ENCODE measurements around the gene SFTA2.
A peak's percentile ranks its signal among the peaks of the same experiment; 100 is the strongest.
"Not testable (repeated sequence)": the region's sequence is repeated elsewhere in the genome, so short reads cannot be mapped to it uniquely, and the experiment has no call there.

The SFTA2 gene

DNA sequence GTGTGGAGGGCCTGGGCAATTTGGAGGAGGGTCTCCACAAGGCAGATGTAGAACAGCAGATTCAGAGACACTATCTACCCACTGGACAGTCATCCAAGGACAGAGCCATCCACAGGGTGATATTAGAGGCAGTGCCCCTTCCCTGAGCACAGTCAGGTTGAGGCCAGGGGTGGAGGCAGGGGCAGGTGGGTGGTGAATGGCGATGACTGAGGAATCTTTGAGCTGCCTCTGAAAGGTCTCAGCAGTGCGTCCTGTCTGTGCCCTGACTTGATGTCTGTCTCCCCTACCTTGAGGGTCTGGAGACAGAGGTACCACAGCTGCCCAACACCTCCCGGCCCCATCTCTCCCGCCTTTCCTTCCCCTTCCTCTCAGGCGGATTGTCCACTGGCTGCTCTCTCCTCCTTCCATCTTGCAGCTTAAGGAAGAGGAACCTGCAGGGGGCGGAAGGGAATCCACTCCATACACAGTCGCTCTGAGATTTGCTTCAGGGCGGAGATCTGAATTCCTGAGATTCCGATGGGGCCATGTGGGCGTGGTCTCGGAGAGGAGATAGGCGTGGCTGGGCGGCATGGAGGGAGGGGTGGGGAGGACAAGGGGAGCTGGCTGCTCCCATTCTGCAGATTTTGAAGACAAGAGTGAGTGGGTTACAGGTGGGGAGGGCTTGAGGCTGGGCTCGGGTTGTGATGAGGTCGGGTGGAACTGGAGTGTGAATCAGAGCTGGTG is 10.5 kb upstream of the SFTA2 start:
- peak; percentile 96 for DNase-seq (ENCODE audit: low read depth)

DNA sequence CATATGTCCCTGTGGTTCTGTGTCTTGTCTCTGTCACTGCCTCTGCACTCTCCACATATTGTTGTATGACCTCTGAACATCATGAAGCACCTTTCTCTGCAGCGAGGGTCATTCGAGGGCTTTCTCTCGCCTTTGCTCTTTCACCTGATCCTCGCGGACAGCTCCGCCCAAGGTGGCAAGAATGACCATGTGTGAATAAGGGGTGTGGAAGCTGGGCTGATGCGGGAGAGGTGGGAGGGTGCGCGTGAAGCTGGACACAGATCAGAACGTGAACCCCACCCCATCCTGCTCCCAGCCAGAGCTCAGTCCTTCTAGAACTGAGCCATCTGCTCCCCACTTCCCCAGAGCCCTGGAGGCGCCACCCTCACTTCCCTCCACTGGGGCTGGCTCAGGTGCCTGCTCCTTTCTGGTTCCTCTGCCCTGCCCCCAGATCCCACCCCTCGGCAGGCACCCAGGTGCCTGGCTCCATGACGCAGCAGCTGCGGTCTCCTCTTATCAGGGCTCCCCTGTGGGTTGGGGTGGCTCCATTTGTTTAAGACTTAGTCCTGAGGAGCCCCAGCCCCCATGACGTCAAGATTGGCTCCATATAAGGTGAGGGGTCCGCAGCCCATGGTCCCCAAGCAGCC is 8.5 kb upstream of the SFTA2 start, which contains the start of gene MUCL3:
TSS of gene MUCL3 (plus strand) at position 613 of the 626 bp plus-strand sequence. CDS start 27 bp downstream, outside the sequence.
- no peak for DNase-seq (ENCODE audit: low read depth)

- DNase-seq (ENCODE audit: low read depth) = no peak
Observed at GRCh38 chr6:30939473-30939872, 7.5 kb upstream of the SFTA2 start.

GRCh38 chr6:30938730-30939129 is 6.8 kb upstream of the SFTA2 start:
- DNase-seq (ENCODE audit: low read depth) = no peak

- no peak for DNase-seq (ENCODE audit: low read depth)
Observed at GRCh38 chr6:30937265-30937664, 5.3 kb upstream of the SFTA2 start.

- no peak for DNase-seq (ENCODE audit: low read depth)
Observed at GRCh38 chr6:30935018-30935417, 3.0 kb upstream of the SFTA2 start.

DNA sequence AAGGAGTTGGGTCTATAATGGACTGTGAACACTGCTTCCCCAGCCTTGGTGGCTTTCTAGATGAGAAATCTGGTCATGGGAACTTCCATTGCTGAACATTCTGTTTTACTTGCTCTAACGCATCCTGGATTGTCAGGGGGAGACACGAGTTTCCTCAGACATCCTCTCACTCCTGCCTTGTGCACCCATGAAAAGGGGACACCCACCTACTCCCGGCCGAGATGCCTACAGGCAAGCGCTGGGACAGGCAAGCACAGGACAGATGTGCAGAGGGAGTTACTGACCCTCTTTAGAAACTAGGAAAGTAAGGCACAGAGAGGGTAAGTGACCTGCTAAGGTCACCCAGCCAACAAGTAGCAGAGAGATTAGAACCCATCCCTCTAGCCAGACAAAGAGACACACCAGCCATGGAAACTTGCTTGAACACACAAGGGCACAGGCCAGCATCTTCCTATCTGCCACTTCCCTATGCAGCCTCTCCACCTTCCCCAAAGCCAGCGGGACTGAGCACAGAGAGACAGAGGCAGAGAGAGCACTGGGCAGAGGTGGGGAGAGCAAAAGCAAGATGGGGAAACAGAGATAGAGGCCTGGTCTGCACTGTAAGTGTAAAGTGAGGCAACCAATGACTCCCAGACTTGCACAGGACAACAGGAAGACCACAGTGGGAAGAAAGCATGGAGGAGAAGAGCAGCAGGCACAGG is 845 bp upstream of the SFTA2 start:
- no peak for DNase-seq (ENCODE audit: low read depth)

DNA sequence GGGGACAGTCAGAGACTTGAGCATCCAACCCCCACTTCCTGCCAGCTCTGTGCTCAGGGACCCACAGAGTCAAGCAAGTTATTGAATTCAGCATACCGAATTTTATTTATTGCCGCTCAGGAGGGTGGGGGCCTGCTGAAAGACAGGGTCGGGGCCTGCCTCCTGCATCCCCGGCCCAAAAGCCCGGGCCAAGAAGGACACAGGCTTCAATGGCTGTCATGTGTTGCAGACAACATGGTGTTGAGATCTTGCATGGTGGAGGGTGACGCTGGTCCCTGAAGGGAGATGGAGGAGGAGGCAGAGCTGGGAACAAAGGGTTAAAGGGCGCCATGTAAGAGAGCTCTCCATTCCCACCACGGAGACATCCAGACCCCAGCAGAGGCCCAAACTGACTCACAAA is 698 bp downstream of the SFTA2 start:
- no peak for DNase-seq (ENCODE audit: low read depth)

DNA sequence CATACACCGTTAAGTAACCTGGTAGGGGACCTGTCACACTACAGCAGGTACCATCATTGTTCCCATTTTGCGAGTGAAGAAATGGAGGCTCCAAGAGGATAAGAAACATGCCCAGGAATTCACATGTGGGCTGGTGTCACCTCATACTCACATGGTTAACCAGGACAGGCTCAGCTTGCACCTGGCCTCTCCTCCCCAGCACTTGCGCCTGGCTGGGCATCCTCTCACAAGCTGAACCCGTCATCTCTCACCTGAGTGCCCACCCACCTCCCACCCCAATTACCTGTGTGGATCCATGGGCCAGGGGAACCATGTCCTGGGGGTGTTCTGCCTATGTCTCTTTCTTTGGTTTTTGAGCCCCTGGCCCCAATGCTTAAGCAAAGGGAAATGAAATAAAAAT is 1.5 kb downstream of the SFTA2 start:
- DNase-seq (ENCODE audit: low read depth) = no peak

DNA sequence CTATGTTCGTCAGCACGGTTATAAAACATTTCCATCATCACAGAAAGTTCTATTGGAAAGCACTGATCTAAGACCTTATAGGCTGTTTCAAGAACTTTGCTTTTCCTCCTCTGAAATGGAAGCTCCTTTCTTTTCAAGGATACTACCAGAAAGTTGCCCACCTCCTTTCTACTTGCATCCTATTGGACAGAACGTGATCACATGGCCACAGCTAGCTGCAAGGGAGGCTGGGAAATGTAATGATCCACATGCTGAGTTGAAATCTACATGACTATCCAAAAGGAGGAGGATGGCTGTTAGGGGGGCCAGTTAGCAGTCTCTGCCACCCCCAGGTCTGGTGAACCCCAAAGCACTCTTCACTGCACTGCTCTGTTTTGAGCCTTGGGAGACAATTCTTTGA is 3.3 kb downstream of the SFTA2 start:
- no peak for DNase-seq (ENCODE audit: low read depth)

DNA sequence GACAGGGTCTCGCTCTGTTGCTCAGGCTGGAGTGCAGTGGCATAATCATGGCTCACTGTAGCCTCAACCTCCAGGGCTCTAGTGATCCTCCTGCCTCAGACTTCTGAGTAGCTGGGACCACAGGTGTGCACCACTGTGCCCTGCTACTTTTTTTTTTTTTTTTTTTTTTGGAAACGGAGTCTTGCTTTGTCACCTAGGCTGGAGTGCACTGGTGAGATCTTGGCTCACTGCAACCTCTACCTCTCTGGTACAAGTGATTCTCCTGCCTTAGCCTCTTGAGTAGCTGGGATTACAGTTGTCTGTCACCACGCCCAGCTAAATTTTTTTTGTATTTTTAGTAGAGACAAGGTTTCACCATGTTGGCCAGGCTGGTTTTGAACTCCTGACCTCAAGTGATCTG is 4.9 kb downstream of the SFTA2 start:
- not testable (repeated sequence) for DNase-seq (ENCODE audit: low read depth)

- DNase-seq (ENCODE audit: low read depth) = no peak
Observed at GRCh38 chr6:30926644-30927043, 5.3 kb downstream of the SFTA2 start.

GRCh38 chr6:30924040-30924627 is 7.8 kb downstream of the SFTA2 start:
- DNase-seq (ENCODE audit: low read depth) = not testable (repeated sequence)

DNA sequence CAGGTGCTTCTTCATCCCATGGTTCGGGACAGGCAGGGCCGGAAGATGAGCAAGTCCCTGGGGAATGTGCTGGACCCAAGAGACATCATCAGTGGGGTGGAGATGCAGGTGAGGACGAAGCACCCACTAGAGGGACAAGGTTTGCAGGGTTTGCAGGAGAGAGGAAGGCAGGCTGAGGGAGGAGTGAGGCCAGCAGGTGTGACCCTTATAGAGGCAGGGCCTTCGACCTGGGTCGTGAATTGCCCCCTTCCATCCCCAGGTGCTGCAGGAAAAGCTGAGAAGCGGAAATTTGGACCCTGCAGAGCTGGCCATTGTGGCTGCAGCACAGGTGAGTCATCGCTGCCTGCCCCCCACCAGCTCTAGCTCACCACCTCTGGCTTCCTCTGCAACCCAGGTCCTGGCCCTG is 9.5 kb downstream of the SFTA2 start:
- no peak for DNase-seq (ENCODE audit: low read depth)

DNA sequence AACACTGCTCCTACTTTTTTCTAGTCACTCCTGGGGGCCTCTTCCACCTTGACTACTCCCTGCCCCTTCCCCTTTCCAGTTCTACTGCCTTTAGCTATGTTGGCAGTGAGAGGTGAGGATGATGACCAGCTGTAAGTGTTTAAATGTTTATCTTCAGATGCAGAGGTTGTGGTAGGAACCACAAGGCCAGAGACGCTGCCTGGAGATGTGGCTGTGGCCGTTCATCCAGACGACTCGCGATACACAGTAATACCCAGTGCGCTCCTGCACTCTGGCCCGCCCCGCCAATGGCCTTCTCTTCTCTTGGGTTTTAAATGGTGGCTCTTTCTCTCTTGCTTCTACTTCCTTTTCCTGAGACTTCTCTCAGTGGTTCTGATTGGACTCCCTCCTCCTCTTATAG is 13.3 kb downstream of the SFTA2 start:
- DNase-seq (ENCODE audit: low read depth) = no peak

DNA sequence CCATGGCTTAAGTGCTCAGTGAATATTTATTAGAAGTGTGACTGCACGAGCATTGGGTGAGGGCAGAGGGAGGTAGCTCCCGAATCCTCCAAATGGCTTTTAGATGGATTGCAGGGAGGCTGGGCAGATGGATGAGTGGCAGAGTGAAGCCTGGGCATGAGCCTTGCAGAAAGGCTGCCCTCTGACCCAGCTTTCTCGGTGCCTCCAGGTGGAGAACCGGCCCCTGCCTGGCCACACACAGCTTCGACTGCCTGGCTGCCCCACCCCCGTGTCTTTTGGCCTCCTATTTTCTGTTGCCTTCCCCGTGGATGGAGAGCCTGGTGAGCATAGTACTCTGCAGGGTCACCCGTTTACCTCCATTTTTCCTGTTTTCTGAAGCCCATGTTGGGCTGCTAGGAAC is 14.5 kb downstream of the SFTA2 start:
- DNase-seq (ENCODE audit: low read depth) = no peak

DNA sequence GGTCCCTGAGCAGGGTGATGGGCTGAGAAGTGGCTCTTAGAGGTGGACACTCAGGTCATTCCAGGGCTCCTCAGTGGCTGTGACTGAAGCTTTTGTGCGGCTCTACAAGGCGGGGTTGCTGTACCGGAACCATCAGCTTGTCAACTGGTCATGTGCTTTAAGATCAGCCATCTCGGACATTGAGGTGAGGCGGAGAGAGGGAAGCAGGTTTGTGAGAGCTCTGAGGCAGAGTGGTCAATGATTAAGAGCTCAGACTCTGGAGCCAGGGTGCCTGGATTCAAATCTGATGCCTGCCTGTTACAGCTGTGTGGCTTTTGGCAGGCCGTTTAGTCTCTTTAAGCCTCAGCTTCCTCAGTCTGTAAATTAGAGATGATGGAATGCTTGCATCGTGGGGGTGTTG is 14.9 kb downstream of the SFTA2 start:
- DNase-seq (ENCODE audit: low read depth) = no peak

DNA sequence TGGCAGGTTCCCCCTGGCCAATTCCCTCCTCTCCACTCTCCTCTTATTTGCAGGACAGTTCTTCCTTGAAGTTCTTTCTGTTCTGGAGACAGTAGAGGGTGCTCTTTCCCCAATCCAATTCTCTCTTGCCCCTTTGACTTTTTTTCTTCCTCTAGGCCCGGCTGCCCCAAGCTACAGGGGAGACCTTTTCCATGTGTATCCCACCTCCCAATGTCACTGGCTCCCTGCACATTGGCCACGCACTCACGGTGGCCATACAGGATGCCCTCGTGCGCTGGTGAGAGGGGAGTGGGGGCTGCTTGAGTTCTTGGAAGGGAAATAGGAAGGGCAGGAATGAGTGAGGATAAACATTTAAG is 16.4 kb downstream of the SFTA2 start:
- DNase-seq (ENCODE audit: low read depth) = peak; percentile 76

- no peak for DNase-seq (ENCODE audit: low read depth)
Observed at GRCh38 chr6:30914854-30915590, 16.9 kb downstream of the SFTA2 start.

DNA sequence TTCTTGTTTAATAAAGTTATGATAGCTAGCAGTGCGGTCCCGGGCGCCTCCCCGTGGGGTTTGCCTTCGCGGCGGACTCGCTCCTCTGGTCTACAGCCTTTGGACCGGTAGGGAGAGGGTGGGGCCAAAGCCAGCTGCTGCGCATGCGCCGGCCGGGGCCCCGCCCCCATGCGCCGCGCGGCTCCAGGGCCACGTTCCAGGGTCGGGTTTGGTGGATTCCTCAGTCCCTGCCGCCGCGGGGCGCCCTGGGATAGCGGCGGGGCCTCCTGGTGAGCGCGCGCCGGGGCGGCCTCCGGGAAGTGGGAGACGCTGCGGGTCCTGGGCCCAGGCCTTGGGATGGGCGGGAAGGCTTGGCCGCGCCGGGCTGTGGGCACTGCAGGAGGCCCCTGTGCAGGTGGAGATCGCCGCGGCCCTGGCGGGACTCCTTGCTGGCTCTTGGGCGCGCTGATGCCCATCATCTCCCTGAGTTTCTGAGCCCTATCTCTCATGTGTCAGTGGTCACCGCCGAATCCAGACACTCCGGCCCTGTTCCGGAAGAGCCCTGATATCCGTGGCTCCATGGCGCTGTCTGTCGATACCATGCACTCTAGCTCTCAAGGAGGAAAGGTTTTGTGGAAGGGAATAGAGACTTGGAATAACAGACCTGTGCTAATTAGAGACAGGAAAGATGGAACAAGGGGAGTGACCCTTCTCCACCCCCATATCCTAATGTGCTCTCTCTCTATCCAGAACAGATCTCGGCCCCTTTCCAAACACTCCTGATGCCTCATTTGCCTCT is 17.7 kb downstream of the SFTA2 start, which contains the start of gene VARS2:
TSS of gene VARS2 (plus strand) at position 163 of the 778 bp plus-strand sequence. CDS start at position 762, 599 bp downstream.
- peak; percentile 91 for DNase-seq (ENCODE audit: low read depth)

- no peak for DNase-seq (ENCODE audit: low read depth)
Observed at GRCh38 chr6:30913721-30914075, 18.3 kb downstream of the SFTA2 start.
